Fibroblast of the aortic adventitia (primary cell): Measurements from ENCODE around the gene C12orf56. TPM values are rescaled to one million over a fixed set of nuclear protein-coding genes. Genes with fewer than 3 reads are reported as not detected.

ENCODE experiments used
- DNase-seq: peaks from one replicate; pipeline ENCODE4 v3.0.0-alpha.2; 2010; ENCODE audit warnings: low read depth
- H3K4me3 ChIP-seq: 2 replicates; pipeline ENCODE4 v1.5.1; 2011; ENCODE audit warnings: low read depth, mild to moderate bottlenecking, control low read depth, low read length, moderate library complexity
- CTCF ChIP-seq: IDR thresholded peaks from 2 replicates; pipeline ENCODE4 v1.5.1; 2011; ENCODE audit warnings: mild to moderate bottlenecking, low read length, control low read depth, inconsistent platforms; ENCODE audit not compliant: insufficient read depth
- total RNA-seq: library from RNA; depleted of rRNA; stranded (reverse); fragments of >200 nt; gene quantifications from 2 replicates; pipeline ENCODE4 v1.2.3, GENCODE V29; 2012; ENCODE audit warnings: low replicate concordance

C12orf56 gene
- total RNA-seq, 1 donor = 4.0 TPM

- H3K4me3 ChIP-seq = peak overlapping the region; percentile 93
- no peak for TF ChIP-seq CTCF
- peak; percentile 95 for DNase-seq
Observed at GRCh38 chr12:64404470-64405256, 14.1 kb upstream of the C12orf56 start.

DNA sequence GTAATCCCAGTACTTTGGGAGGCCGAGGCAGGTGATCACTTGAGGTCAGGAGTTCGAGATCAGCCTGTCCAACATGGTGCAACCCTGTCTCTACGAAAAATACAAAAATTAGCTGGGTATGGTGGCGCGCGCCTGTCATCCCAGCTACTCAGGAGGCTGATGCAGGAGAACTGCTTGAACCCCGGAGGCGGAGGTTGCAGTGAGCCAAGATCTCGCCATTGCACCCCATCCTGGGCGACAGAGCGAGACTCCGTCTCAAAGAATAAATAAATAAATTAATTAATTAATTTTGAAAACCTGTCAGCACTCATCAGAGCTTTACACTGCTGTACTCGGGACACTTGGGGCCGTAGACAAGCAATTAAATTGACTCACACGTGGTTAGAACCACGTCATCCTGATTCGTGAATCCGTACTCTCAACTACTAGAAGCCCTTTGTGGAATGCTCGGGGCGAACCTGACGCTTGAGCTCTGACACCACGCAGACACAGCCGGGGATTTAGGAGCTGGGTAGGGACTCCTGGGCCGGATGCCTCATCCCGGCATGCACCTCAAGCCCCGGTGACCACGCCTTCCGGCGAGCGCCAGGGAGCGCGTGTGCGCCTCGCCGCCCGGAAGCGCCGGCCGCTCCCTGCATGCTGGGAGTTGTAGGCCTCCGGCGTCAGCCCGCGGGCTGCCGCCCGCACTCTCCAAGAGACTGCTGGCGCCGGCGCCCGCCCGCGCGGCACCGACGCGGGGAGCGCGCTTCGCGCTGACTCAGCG lies 13.3 kb upstream of the C12orf56 start, which contains the start of gene XPOT:
Gene XPOT, plus strand, starts transcription at position 686 of the 763 bp plus-strand sequence. CDS start 5,644 bp downstream, outside the sequence.
- peak within 1 kb of the TSS; percentile 93 for H3K4me3 ChIP-seq
- peak; percentile 97 for DNase-seq
- TF ChIP-seq CTCF = no peak

DNA sequence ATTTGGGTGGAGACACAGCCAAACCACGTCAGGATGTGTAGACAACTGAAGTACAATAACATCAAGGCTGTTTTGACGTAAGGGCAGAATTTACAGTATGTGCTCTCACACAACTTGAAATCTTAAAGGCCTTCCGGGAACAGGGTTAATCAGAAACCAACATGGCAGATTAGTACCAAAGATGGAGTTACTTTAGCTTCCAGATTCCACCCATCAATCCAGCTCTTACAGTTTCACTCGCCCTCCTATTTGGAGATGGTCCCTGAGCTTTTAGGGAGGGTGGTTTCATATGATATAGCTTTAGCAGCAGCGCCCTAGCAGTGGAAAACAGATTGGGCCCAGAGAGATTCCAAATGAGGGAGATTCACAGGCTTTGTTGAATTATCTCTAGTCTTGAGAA lies 11.6 kb upstream of the C12orf56 start:
- no peak for TF ChIP-seq CTCF
- H3K4me3 ChIP-seq = no peak overlapping the region

DNA sequence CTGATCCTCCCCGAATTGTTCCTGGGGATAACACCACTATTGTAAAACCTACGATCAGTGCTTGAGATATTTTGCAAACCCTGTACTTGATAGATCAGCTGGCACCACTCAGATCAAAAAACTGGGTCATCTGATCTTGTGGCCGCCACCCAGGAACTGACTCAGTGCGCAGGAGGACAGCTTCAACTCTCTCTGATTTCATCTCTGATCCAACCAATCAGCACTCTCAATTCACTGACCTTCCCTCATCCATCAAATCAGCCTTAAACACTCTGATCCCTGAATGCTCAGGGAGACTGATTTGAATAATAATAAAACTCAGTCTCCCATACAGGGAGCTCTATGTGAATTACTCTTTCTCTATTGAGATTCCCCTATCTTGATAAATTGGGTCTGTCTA lies 9.5 kb upstream of the C12orf56 start:
- no peak for TF ChIP-seq CTCF
- H3K4me3 ChIP-seq = no peak overlapping the region

More for the DNA sequence above, 11.6 kb upstream of the C12orf56 start:
- no peak for DNase-seq

GRCh38 chr12:64395739-64396138 lies 5.2 kb upstream of the C12orf56 start:
- H3K4me3 ChIP-seq = no peak overlapping the region
- no peak for TF ChIP-seq CTCF
- DNase-seq = peak; percentile 39

More for the DNA sequence above, 9.5 kb upstream of the C12orf56 start:
- DNase-seq = peak; percentile 70

DNA sequence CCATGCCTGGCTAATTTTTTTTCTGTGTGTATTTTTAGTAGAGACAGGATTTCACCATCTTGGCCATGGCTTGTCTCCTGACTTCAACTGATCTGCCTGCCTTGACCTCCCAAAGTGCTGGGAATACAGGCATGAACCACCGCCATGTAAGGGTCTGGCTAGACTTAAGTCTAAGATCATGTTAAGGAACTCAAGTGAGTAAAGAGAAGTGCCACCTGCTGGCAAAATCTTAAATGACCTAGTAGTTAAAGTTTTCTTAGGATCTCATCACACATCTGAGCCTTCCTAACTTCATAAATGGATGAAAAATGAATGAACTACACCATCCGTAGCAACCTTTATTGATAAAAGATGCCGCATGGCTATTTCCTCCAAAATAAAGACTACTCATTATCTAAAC lies 1.7 kb upstream of the C12orf56 start:
- TF ChIP-seq CTCF = peak; percentile 42
- DNase-seq = peak; percentile 70
- no peak overlapping the region for H3K4me3 ChIP-seq
